HCT116 (cell line): Measurements from ENCODE around the gene MSMB.

Experiments
- EZH2phosphoT487 ChIP-seq: fragments of 200-600 bp; IDR thresholded peaks from 2 replicates; pipeline ENCODE4 v1.6.1; 2018; ENCODE audit warnings: antibody characterized with exemption, borderline replicate concordance
- FOSL1 ChIP-seq: IDR thresholded peaks from 2 replicates; pipeline ENCODE4 v1.6.1; 2012; ENCODE audit warnings: low read depth
- POLR2A ChIP-seq: IDR thresholded peaks from 2 replicates; pipeline ENCODE4 v1.7.0; 2011; ENCODE audit warnings: borderline replicate concordance; ENCODE audit not compliant: insufficient read depth, insufficient read length; ENCODE audit errors: extremely low read depth
- TCF7L2 ChIP-seq: IDR thresholded peaks from 2 replicates; pipeline ENCODE4 v1.7.0; 2011; ENCODE audit warnings: borderline replicate concordance, inconsistent platforms; ENCODE audit not compliant: insufficient read depth, insufficient read length; ENCODE audit errors: extremely low read depth
- ZNF274 ChIP-seq: fragments of 200-500 bp; sonication (Bioruptor generic); IDR thresholded peaks from 2 replicates; pipeline ENCODE4 v1.6.1; 2014; ENCODE audit warnings: mild to moderate bottlenecking, low read depth, low read length, inconsistent platforms
- TF ChIP-seq, protein P1 (sequence below), 3 experiments: fragments of 200-600 bp in 1 of 3; sonication (generic) in 1 of 3; IDR thresholded peaks in 2 of 3; conservative IDR thresholded peaks in 1 of 3; 2 replicates each; pipeline ENCODE4 v1.5.1; 2012 to 2017; ENCODE audit warnings: low read depth in 2 of 3, low read length in 2 of 3, antibody characterized with exemption in 1 of 3, borderline replicate concordance in 1 of 3, control low read depth in 1 of 3, mild to moderate bottlenecking in 1 of 3, mixed read lengths in 1 of 3, mixed run types in 1 of 3, moderate library complexity in 1 of 3; ENCODE audit not compliant: insufficient read depth in 1 of 3

DNA sequence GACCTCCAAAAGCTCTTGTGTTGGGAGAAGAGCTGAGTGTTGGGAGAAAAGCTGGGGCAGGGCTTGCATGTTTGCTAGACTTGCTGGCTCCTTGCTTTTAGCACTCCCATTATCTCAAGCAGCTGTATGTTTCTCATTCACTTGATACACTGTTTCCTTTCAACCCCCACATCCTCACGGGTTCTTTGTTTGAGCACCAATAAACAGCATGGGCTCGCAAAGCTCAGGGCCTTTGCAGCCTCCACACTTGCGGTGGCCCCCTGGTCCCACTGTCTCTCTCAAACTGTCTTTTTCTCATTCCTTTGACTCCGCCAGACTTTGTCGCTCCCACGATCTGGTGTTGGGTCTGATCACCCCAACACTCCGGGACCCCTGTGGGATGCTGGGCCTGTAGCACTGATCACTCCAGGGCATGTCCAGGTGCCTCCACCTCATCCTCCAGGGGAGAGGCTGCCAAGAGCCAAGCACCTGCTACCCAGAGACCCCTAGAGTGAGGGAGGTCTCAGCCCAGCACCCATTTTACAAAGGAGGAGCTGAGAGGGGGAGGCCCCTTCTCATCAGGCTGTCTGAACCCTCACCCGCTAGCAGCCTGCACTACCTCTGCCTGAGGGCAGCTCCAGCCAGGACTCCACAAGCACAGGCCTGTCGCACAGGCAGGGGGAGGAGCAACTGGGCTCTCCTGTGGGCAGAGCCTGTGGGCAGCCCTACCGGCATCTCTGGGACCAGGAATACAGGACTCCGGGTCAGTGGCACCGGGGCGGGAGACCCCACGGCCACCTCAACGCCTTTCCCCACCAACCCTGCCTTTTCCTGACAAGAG lies 49.1 kb upstream of the MSMB start:
- TF ChIP-seq TCF7L2 (no peak), FOSL1 (no peak), EZH2phosphoT487 (no peak), ZNF274 (no peak), POLR2A (no peak)
- TF ChIP-seq, protein P1, sequence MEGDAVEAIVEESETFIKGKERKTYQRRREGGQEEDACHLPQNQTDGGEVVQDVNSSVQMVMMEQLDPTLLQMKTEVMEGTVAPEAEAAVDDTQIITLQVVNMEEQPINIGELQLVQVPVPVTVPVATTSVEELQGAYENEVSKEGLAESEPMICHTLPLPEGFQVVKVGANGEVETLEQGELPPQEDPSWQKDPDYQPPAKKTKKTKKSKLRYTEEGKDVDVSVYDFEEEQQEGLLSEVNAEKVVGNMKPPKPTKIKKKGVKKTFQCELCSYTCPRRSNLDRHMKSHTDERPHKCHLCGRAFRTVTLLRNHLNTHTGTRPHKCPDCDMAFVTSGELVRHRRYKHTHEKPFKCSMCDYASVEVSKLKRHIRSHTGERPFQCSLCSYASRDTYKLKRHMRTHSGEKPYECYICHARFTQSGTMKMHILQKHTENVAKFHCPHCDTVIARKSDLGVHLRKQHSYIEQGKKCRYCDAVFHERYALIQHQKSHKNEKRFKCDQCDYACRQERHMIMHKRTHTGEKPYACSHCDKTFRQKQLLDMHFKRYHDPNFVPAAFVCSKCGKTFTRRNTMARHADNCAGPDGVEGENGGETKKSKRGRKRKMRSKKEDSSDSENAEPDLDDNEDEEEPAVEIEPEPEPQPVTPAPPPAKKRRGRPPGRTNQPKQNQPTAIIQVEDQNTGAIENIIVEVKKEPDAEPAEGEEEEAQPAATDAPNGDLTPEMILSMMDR (IDR thresholded peaks at IDR 0.05 in 2 of 3, conservative IDR thresholded peaks at IDR 0.05 in 1 of 3; ENCODE audit: borderline replicate concordance in 1 of 3, insufficient read depth in 1 of 3, low read depth in 2 of 3, low read length in 2 of 3) = no peak
